Measurements from ENCODE around the gene METTL26. TPM values are rescaled to one million over a fixed set of nuclear protein-coding genes. Genes with fewer than 3 reads are reported as not detected.

METTL26 gene
- total and polyA plus RNA-seq, 9 of the 15 experiments (the other 6 are each of a cell fraction or from before 2014, with no cell fraction given) = 7.3 to 262 (median 80.9) TPM

DNA sequence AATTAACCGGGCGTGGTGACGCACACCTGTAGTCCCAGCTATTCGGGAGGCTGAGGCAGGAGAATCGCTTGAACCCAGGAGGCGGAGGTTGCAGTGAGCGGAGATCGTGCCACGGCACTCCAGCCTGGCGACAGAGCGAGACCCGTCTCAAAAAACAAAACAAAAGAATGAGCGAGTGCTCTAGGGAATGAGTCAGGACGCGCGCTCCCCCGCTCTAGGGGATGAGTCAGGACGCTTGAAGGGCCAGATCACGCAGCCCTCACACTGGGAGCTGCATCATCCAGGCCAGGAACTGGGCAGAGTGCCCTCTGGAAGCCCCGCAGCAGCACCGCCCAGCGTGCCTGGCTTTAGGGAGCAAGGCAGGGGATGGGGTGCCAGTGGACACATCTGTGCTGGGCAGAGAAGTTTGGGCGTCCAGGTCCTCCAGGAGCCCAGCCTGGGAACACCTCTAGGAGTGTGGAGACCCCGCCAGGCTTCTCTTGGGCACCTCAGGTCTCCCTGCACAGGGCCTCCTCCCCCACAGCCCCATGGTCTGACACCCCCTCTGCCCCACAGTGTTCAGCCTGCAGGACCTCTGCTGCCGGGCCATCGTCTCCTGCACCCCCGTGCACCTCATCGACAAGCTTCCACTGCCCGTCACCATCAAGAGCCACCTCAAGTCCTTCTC lies 9.2 kb downstream of the METTL26 start (continued):
- TF ChIP-seq, protein P1, sequence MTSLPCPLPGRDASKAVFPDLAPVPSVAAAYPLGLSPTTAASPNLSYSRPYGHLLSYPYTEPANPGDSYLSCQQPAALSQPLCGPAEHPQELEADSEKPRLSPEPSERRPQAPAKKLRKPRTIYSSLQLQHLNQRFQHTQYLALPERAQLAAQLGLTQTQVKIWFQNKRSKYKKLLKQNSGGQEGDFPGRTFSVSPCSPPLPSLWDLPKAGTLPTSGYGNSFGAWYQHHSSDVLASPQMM (CRISPR knock-in tag; IDR thresholded peaks at IDR 0.05) = no peak
- no peak for TF ChIP-seq SMAD2 (IDR thresholded peaks at IDR 0.05; ENCODE audit: low read depth, low read length)
- no peak for TF ChIP-seq TCFL5 (CRISPR knock-in tag; conservative IDR thresholded peaks at IDR 0.05)
- TF ChIP-seq JUN (IDR thresholded peaks at IDR 0.05; ENCODE audit: borderline replicate concordance, low read depth, low read length) = peak; percentile 83
- no peak for TF ChIP-seq JUN (CRISPR knock-in tag; IDR thresholded peaks at IDR 0.05; ENCODE audit: borderline replicate concordance)
- no peak for TF ChIP-seq ZNF184 (CRISPR knock-in tag; IDR thresholded peaks at IDR 0.05)
- no peak for TF ChIP-seq HSF4 (CRISPR knock-in tag; IDR thresholded peaks at IDR 0.05; ENCODE audit: borderline replicate concordance)
- TF ChIP-seq, protein P2, sequence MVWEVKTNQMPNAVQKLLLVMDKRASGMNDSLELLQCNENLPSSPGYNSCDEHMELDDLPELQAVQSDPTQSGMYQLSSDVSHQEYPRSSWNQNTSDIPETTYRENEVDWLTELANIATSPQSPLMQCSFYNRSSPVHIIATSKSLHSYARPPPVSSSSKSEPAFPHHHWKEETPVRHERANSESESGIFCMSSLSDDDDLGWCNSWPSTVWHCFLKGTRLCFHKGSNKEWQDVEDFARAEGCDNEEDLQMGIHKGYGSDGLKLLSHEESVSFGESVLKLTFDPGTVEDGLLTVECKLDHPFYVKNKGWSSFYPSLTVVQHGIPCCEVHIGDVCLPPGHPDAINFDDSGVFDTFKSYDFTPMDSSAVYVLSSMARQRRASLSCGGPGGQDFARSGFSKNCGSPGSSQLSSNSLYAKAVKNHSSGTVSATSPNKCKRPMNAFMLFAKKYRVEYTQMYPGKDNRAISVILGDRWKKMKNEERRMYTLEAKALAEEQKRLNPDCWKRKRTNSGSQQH (CRISPR knock-in tag; IDR thresholded peaks at IDR 0.05) = no peak
- TF ChIP-seq, protein P3, sequence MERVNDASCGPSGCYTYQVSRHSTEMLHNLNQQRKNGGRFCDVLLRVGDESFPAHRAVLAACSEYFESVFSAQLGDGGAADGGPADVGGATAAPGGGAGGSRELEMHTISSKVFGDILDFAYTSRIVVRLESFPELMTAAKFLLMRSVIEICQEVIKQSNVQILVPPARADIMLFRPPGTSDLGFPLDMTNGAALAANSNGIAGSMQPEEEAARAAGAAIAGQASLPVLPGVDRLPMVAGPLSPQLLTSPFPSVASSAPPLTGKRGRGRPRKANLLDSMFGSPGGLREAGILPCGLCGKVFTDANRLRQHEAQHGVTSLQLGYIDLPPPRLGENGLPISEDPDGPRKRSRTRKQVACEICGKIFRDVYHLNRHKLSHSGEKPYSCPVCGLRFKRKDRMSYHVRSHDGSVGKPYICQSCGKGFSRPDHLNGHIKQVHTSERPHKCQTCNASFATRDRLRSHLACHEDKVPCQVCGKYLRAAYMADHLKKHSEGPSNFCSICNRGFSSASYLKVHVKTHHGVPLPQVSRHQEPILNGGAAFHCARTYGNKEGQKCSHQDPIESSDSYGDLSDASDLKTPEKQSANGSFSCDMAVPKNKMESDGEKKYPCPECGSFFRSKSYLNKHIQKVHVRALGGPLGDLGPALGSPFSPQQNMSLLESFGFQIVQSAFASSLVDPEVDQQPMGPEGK (CRISPR knock-in tag; IDR thresholded peaks at IDR 0.05; ENCODE audit: borderline replicate concordance) = no peak
- TF ChIP-seq, protein P4, sequence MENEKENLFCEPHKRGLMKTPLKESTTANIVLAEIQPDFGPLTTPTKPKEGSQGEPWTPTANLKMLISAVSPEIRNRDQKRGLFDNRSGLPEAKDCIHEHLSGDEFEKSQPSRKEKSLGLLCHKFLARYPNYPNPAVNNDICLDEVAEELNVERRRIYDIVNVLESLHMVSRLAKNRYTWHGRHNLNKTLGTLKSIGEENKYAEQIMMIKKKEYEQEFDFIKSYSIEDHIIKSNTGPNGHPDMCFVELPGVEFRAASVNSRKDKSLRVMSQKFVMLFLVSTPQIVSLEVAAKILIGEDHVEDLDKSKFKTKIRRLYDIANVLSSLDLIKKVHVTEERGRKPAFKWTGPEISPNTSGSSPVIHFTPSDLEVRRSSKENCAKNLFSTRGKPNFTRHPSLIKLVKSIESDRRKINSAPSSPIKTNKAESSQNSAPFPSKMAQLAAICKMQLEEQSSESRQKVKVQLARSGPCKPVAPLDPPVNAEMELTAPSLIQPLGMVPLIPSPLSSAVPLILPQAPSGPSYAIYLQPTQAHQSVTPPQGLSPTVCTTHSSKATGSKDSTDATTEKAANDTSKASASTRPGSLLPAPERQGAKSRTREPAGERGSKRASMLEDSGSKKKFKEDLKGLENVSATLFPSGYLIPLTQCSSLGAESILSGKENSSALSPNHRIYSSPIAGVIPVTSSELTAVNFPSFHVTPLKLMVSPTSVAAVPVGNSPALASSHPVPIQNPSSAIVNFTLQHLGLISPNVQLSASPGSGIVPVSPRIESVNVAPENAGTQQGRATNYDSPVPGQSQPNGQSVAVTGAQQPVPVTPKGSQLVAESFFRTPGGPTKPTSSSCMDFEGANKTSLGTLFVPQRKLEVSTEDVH (IDR thresholded peaks at IDR 0.05; ENCODE audit: low read depth, partially characterized antibody) = no peak
- TF ChIP-seq ZNF444 (CRISPR knock-in tag; IDR thresholded peaks at IDR 0.05) = no peak
- TF ChIP-seq PHF8 (IDR thresholded peaks at IDR 0.05; ENCODE audit: borderline replicate concordance, low read length) = no peak; the same call in 1 of the 2 replicates
- no peak for TF ChIP-seq TCF7 (IDR thresholded peaks at IDR 0.05; ENCODE audit: borderline replicate concordance)
- TF ChIP-seq, protein P5, sequence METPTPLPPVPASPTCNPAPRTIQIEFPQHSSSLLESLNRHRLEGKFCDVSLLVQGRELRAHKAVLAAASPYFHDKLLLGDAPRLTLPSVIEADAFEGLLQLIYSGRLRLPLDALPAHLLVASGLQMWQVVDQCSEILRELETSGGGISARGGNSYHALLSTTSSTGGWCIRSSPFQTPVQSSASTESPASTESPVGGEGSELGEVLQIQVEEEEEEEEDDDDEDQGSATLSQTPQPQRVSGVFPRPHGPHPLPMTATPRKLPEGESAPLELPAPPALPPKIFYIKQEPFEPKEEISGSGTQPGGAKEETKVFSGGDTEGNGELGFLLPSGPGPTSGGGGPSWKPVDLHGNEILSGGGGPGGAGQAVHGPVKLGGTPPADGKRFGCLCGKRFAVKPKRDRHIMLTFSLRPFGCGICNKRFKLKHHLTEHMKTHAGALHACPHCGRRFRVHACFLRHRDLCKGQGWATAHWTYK (CRISPR knock-in tag; IDR thresholded peaks at IDR 0.05) = no peak
- TF ChIP-seq ZNF507 (tag; conservative IDR thresholded peaks at IDR 0.05) = no peak
- TF ChIP-seq, protein P6, sequence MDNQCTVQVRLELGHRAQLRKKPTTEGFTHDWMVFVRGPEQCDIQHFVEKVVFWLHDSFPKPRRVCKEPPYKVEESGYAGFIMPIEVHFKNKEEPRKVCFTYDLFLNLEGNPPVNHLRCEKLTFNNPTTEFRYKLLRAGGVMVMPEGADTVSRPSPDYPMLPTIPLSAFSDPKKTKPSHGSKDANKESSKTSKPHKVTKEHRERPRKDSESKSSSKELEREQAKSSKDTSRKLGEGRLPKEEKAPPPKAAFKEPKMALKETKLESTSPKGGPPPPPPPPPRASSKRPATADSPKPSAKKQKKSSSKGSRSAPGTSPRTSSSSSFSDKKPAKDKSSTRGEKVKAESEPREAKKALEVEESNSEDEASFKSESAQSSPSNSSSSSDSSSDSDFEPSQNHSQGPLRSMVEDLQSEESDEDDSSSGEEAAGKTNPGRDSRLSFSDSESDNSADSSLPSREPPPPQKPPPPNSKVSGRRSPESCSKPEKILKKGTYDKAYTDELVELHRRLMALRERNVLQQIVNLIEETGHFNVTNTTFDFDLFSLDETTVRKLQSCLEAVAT (IDR thresholded peaks at IDR 0.05) = peak in 1 of 2 experiments; percentile 94; a peak in 3 of 4 replicates
